GM23248 (cell line): ENCODE results near the gene ABCB9. TPM values are rescaled to one million over a fixed set of nuclear protein-coding genes. Genes with fewer than 3 reads are reported as not detected.

Experiments
- DNase-seq: peaks from one replicate; pipeline ENCODE4 v3.0.0-alpha.2; 2015
- H2AFZ ChIP-seq: fragments of 200-600 bp; sonication (generic); 2 replicates; pipeline ENCODE4 v1.6.1; 2016; ENCODE audit warnings: antibody characterized with exemption
- H3F3A ChIP-seq: fragments of 200-600 bp; sonication (generic); 2 replicates; pipeline ENCODE4 v1.6.1; 2016; ENCODE audit warnings: mild to moderate bottlenecking, antibody characterized with exemption, mixed run types; ENCODE audit not compliant: insufficient read depth
- H3K27ac ChIP-seq: fragments of 200-600 bp; sonication (generic); 2 replicates; pipeline ENCODE4 v1.5.1; 2016; ENCODE audit warnings: mild to moderate bottlenecking
- H3K27me3 ChIP-seq: fragments of 200-600 bp; sonication (generic); replicated peaks from 2 replicates; pipeline ENCODE4 v1.6.1; 2016; ENCODE audit warnings: mild to moderate bottlenecking; ENCODE audit not compliant: insufficient read depth
- H3K36me3 ChIP-seq: fragments of 200-600 bp; sonication (generic); 2 replicates; pipeline ENCODE4 v1.6.1; 2016; ENCODE audit warnings: low read depth, mild to moderate bottlenecking
- H3K4me1 ChIP-seq: fragments of 200-600 bp; sonication (generic); 2 replicates; pipeline ENCODE4 v1.6.1; 2016; ENCODE audit warnings: mild to moderate bottlenecking; ENCODE audit not compliant: insufficient read depth
- H3K4me2 ChIP-seq: fragments of 200-600 bp; sonication (generic); one replicate; pipeline ENCODE4 v1.6.1; 2016; ENCODE audit warnings: mild to moderate bottlenecking; ENCODE audit not compliant: unreplicated experiment
- H3K4me3 ChIP-seq: fragments of 200-600 bp; sonication (generic); 2 replicates; pipeline ENCODE4 v1.5.1; 2016; ENCODE audit warnings: mild to moderate bottlenecking
- H3K79me2 ChIP-seq: fragments of 200-600 bp; sonication (generic); 2 replicates; pipeline ENCODE4 v1.6.1; 2016; ENCODE audit warnings: mild to moderate bottlenecking; ENCODE audit not compliant: insufficient read depth
- H3K9ac ChIP-seq: fragments of 200-600 bp; sonication (generic); 2 replicates; pipeline ENCODE4 v1.6.1; 2016; ENCODE audit warnings: mild to moderate bottlenecking
- H3K9me2 ChIP-seq: fragments of 200-600 bp; sonication (generic); 2 replicates; pipeline ENCODE4 v1.6.1; 2016; ENCODE audit warnings: mixed run types, mild to moderate bottlenecking, moderate library complexity; ENCODE audit not compliant: insufficient read depth
- H3K9me3 ChIP-seq: fragments of 200-600 bp; sonication (generic); one replicate; pipeline ENCODE4 v1.6.1; 2017; ENCODE audit warnings: low read depth
- H4K20me1 ChIP-seq: fragments of 200-600 bp; sonication (generic); 2 replicates; pipeline ENCODE4 v1.6.0; 2016; ENCODE audit not compliant: insufficient read depth
- EZH2 ChIP-seq: fragments of 200-600 bp; sonication (generic); IDR thresholded peaks from 2 replicates; pipeline ENCODE4 v1.6.1; 2018; ENCODE audit warnings: antibody characterized with exemption, mild to moderate bottlenecking; ENCODE audit not compliant: insufficient read depth, poor library complexity, severe bottlenecking
- EZH2phosphoT487 ChIP-seq: fragments of 200-600 bp; sonication (generic); IDR thresholded peaks from 2 replicates; pipeline ENCODE4 v1.6.1; 2018; ENCODE audit warnings: antibody characterized with exemption, moderate library complexity, mild to moderate bottlenecking, low read depth; ENCODE audit not compliant: insufficient read depth
- WGBS, 2 experiments: methylation state at CpG; one replicate each; pipeline ENCODE4 v1.1.6; 2015 to 2017; ENCODE audit warnings: low lambda C conversion rate in 2 of 2, low coverage in 1 of 2; ENCODE audit errors: missing lambda C conversion rate in 2 of 2; 5-methylcytosine and 5-hydroxymethylcytosine counted together
- in situ Hi-C: fragments of 300-500 bp; cut with MboI; formaldehyde crosslinking; loops from 2 replicates; pipeline ENCODE4 v1.15.0; 2020
- polyA plus RNA-seq: library from polyadenylated mRNA; unstranded; fragments of >200 nt; fragmentation: Nextera tagmentation; extraction: Ambion mirVana; gene quantifications from 2 replicates; pipeline ENCODE4 v1.2.1, GENCODE V29; 2016
- total RNA-seq: library from RNA; depleted of rRNA; stranded (reverse); fragments of >200 nt; shearing (Covaris generic); gene quantifications from 2 replicates; pipeline ENCODE4 v1.2.3, GENCODE V29; 2014

Gene ABCB9
- total and polyA plus RNA-seq, 2 experiments from 2014 or later, result 2.2 to 4.4 TPM

DNA sequence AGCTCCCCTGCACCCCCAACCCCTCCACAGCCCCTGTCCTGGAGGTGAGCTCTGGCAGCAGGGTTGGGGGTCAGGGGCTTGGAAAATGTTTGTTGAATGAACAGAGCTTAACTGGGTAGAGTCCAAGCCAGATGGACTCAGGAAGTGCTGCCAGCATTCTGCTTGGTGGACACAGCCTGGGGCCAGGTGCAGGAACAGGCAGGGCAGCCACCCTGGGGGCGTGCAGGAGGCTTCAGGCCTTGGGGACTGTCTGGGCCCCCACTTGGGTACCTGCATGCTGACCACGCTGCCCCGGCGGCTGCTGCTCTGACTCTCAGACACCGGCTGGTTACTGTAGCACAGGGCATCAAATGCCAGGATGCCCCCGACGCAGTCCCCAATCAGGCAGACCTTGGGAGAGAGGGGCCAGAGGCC lies 29.9 kb upstream of the ABCB9 start:
- Histone ChIP-seq H2AFZ (no peak overlapping the region), H3K36me3 (no peaks in the 10 kb centered on the region), H3K9me2 (no peaks in the 10 kb centered on the region), H3K4me1 (no peaks in the 10 kb centered on the region), H3K4me2 (no peak overlapping the region), H3K9ac (no peak overlapping the region), H3K27ac (no peak overlapping the region), H3K4me3 (no peak overlapping the region), H3K9me3 (no peaks in the 10 kb centered on the region), H3F3A (no peaks in the 10 kb centered on the region), H3K27me3 (no peaks in the 10 kb centered on the region), H3K79me2 (no peaks in the 10 kb centered on the region), H4K20me1 (no peaks in the 10 kb centered on the region)
- no peak for DNase-seq
- WGBS, 2 experiments, result 96 to 99% methylated on average over 7 of the region's 7 CpGs
- in situ Hi-C loops, result no loop called here
- no peak for TF ChIP-seq EZH2
- no peak for TF ChIP-seq EZH2phosphoT487

DNA sequence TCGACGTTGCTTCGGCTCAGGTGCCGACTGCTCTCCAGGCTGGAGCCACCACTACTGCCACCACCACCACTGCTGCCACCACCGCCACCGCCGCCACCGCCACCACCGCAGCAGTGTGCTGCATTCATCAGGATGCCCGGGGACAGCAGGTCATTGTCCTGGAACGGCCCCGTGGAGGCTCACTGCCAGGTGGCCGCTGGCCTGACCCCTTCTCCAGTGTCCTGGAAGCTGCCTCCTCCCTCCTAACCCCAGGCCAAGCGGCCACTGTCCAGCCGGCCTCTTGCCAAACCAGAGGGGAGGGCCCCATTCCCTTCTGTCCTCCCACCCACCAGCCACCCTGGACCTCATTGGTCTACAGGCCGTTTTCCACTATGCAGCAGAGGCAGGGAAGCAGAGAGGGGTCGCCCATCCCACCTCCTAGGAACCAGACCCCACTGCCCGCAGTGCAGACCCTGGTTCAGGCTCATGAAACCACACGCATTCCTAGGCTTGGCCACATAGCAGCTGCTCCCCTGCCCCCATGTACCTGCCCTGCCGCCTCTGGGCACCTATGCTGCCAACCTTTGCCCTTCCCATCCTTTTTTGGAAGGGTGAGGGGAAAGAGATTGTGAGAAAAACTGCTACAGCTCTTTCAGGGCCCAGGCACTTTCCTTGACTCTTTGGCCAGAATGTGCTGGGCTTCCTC lies 29.4 kb upstream of the ABCB9 start:
- WGBS, 2 experiments, result 80 to 86% methylated on average over 19 of the region's 20 CpGs
- no peaks in the 10 kb centered on the region for H4K20me1 ChIP-seq
- H3K27me3 ChIP-seq, result no peaks in the 10 kb centered on the region

DNA sequence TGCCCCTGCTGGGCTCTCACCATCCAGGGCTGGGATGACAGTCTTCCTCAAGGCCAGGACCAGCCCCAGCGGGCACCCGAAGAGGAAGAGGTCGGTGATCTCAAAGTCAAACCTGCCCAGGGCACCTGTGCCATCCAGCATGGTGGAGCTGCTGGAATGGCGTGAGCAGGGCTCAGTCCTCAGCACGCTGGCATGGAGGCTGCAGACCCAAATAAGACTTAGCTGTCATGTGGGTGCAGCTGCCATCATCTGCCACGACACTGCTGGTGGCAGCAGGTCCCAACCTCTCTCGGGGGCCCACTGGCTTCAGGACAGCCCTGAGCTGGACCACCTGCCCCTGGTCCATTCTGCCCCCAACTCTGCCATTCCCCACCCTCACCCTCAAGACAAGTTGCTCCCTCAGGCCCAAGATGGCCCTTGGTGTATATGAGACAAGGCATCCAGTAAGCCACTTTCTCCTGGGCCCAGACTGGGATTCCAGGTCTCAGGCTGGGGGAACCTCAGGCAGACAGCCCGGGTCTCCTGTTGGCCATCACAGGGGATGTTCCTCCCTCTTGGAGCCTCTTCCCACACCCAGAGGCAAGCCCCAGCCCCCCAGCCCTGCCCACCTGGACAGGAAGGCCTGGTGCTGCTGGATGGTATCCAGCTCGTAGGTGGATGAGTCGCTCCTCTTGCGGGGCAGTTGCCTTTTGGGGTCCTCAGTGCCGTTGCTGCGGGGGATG lies 28.7 kb upstream of the ABCB9 start:
- Histone ChIP-seq H3K27me3 (no peaks in the 10 kb centered on the region), H4K20me1 (no peaks in the 10 kb centered on the region), H3K4me3 (no peak overlapping the region), H3F3A (no peaks in the 10 kb centered on the region), H3K79me2 (no peaks in the 10 kb centered on the region), H3K9me3 (no peaks in the 10 kb centered on the region), H3K9me2 (no peaks in the 10 kb centered on the region), H2AFZ (no peak overlapping the region), H3K27ac (no peak overlapping the region), H3K4me2 (no peak overlapping the region), H3K4me1 (no peaks in the 10 kb centered on the region), H3K9ac (no peak overlapping the region), H3K36me3 (no peaks in the 10 kb centered on the region)
- 92 to 95% methylated on average over 11 to 13 of the region's 13 CpGs for WGBS, 2 experiments
- DNase-seq, result no peak
- in situ Hi-C loops, result no loop called here
- TF ChIP-seq EZH2phosphoT487 (no peak), EZH2 (no peak)

More for the DNA sequence above, 29.4 kb upstream of the ABCB9 start:
- no peak overlapping the region for H3K27ac ChIP-seq
- H3F3A ChIP-seq, result no peaks in the 10 kb centered on the region
- H3K9me2 ChIP-seq, result no peaks in the 10 kb centered on the region
- in situ Hi-C loops, result no loop called here
- no peaks in the 10 kb centered on the region for H3K36me3 ChIP-seq
- H3K9ac ChIP-seq, result no peak overlapping the region
- TF ChIP-seq EZH2phosphoT487, result no peak
- TF ChIP-seq EZH2, result no peak
- H3K4me3 ChIP-seq, result no peak overlapping the region
- H2AFZ ChIP-seq, result no peak overlapping the region
- H3K4me2 ChIP-seq, result no peak overlapping the region
- H3K4me1 ChIP-seq, result no peaks in the 10 kb centered on the region
- H3K9me3 ChIP-seq, result no peaks in the 10 kb centered on the region
- DNase-seq, result no peak
- no peaks in the 10 kb centered on the region for H3K79me2 ChIP-seq

DNA sequence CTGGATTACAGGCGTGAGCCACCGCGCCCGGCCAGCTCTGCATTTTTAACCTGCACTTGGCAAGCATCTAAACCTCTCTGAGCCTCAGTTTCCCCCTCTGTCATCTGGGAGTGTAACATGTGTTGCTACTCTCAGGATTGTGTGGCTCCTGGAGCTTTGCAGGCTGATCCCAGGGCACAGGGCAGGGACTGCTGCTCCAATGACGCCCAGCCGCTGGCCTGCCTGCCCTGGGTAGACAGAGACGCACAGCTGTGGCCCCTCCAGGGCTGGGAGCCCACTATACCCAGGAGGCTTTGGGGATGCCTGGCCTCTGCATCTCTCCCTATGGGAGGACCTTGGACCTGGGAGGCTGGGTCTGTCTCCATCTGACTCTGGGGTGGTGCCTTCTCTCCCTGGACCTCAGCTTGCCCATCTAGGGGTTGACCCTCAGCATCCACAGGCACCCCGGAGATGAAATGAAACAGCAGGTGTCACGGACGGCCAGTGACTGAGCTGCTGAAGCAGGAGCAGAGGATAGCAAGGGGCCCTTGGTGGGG lies 27.9 kb upstream of the ABCB9 start:
- no peaks in the 10 kb centered on the region for H4K20me1 ChIP-seq
- no peak overlapping the region for H3K4me3 ChIP-seq
- H3K9me3 ChIP-seq, result no peaks in the 10 kb centered on the region
- DNase-seq, result no peak
- H2AFZ ChIP-seq, result no peak overlapping the region
- H3K27ac ChIP-seq, result no peak overlapping the region
- no peaks in the 10 kb centered on the region for H3K4me1 ChIP-seq
- no peak overlapping the region for H3K4me2 ChIP-seq
- H3K27me3 ChIP-seq, result no peaks in the 10 kb centered on the region
- H3K9me2 ChIP-seq, result no peaks in the 10 kb centered on the region
- H3K9ac ChIP-seq, result no peak overlapping the region
- H3F3A ChIP-seq, result no peaks in the 10 kb centered on the region
- in situ Hi-C loops, result no loop called here
- H3K79me2 ChIP-seq, result no peaks in the 10 kb centered on the region
- WGBS, 2 experiments, result 90% methylated on average over 10 of the region's 10 CpGs
- TF ChIP-seq EZH2 (no peak), EZH2phosphoT487 (no peak)
- H3K36me3 ChIP-seq, result no peaks in the 10 kb centered on the region
